ENCODE data around the gene RGS6.

The RGS6 gene

GRCh38 chr14:72568296-72568992 is 636.2 kb downstream of the RGS6 start:
- TF ChIP-seq, protein P1, sequence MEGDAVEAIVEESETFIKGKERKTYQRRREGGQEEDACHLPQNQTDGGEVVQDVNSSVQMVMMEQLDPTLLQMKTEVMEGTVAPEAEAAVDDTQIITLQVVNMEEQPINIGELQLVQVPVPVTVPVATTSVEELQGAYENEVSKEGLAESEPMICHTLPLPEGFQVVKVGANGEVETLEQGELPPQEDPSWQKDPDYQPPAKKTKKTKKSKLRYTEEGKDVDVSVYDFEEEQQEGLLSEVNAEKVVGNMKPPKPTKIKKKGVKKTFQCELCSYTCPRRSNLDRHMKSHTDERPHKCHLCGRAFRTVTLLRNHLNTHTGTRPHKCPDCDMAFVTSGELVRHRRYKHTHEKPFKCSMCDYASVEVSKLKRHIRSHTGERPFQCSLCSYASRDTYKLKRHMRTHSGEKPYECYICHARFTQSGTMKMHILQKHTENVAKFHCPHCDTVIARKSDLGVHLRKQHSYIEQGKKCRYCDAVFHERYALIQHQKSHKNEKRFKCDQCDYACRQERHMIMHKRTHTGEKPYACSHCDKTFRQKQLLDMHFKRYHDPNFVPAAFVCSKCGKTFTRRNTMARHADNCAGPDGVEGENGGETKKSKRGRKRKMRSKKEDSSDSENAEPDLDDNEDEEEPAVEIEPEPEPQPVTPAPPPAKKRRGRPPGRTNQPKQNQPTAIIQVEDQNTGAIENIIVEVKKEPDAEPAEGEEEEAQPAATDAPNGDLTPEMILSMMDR (IDR thresholded peaks at IDR 0.05; ENCODE audit: low read depth, low read length): no peak
- no peak for DNase-seq (ENCODE audit: extremely low read depth, low read depth)

- DNase-seq (ENCODE audit: extremely low read depth, low read depth): no peak
- TF ChIP-seq, protein P1 (IDR thresholded peaks at IDR 0.05; ENCODE audit: low read depth, low read length): no peak
Observed at GRCh38 chr14:72573725-72574417, 641.6 kb downstream of the RGS6 start.

DNA sequence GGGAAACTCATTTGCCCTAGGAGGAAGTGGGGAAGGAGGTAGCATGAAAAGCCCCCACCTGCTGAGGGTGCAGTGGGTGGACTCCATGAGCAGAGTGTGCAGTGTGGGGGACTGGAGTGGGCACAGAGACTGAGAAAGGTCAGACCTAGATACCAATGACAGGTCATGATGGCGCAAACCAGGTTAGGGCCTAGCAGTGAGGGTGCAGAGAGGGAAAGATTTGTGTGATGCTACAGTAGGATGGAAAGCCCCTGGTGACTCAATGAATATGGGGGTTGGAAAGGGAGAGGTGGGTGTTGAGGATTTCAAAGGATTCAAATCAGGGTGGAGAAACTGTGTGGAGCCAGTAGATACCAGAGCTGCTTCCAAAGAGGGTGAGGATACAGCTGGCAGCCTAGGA is 642.5 kb downstream of the RGS6 start:
- DNase-seq (ENCODE audit: extremely low read depth, low read depth): no peak
- TF ChIP-seq, protein P1 (IDR thresholded peaks at IDR 0.05; ENCODE audit: low read depth, low read length): no peak

DNA sequence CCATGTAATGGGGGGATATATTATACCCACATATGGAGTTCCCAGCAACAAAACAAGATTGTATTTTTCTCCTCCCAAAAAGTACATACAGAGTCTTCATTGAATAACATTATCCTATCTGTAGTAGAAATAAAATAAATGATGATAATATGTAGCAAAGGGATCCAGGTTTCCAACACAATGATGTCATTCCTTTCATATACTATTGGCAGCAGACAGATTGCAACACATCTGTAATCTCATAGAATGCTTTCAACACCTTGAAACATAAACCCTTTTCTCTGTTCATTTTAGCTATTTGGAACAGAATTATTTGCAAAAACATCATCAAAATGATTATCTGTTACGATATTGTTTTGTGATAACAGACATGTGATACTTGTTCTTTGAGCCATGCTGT is 644.0 kb downstream of the RGS6 start:
- DNase-seq (ENCODE audit: extremely low read depth, low read depth): no peak
- TF ChIP-seq, protein P1 (IDR thresholded peaks at IDR 0.05; ENCODE audit: low read depth, low read length): no peak

DNA sequence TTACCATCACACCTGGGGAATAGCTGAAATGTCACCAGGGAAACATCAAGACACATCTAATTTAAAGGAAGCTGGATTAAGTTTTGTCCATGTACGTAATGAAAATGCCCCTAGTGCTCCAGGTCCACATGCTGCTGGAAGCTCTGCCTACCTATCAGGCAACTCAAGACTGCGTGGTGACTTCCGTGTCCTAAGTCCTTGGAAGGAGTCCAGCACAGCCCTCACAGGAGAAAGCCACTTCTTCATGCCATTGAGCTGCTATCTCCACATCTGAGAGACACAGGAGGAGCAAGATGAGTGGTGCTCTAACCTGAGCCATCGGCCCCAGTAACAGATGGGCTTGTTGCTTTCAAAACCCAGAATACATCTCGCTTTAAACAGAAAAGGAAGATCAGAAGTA is 645.3 kb downstream of the RGS6 start:
- no peak for DNase-seq (ENCODE audit: extremely low read depth, low read depth)
- TF ChIP-seq, protein P1 (IDR thresholded peaks at IDR 0.05; ENCODE audit: low read depth, low read length): no peak

- no peak for DNase-seq (ENCODE audit: extremely low read depth, low read depth)
- TF ChIP-seq, protein P1 (IDR thresholded peaks at IDR 0.05; ENCODE audit: low read depth, low read length): no peak
Observed at GRCh38 chr14:72578514-72578913, 646.3 kb downstream of the RGS6 start.

GRCh38 chr14:72582582-72582981 is 650.4 kb downstream of the RGS6 start:
- no peak for DNase-seq (ENCODE audit: extremely low read depth, low read depth)
- TF ChIP-seq, protein P1 (IDR thresholded peaks at IDR 0.05; ENCODE audit: low read depth, low read length): no peak
